DND-41 (cell line): Measurements from ENCODE around the gene B4GALNT3.

Experiments used
- CTCF ChIP-seq: IDR thresholded peaks from 2 replicates; pipeline ENCODE4 v1.5.1; 2012; ENCODE audit warnings: borderline replicate concordance, low read length, moderate library complexity, mild to moderate bottlenecking; ENCODE audit not compliant: poor library complexity, severe bottlenecking; ENCODE audit errors: extremely low read depth
- EZH2 ChIP-seq: IDR thresholded peaks from 3 replicates; pipeline ENCODE4 v1.6.1; 2012; ENCODE audit warnings: borderline replicate concordance, low read depth, mild to moderate bottlenecking, moderate library complexity, low read length, inconsistent platforms; ENCODE audit not compliant: severe bottlenecking

- TF ChIP-seq CTCF (no peak), EZH2 (no peak)
Measured at GRCh38 chr12:479161-479560, 19.4 kb downstream of the B4GALNT3 start.
